Thyroid gland (tissue), 4 donors: ENCODE results near the gene CDK3. TPM values are rescaled to one million over a fixed set of nuclear protein-coding genes. Genes with fewer than 3 reads are reported as not detected.
"Not testable (repeated sequence)": the region's sequence is repeated elsewhere in the genome, so short reads cannot be mapped to it uniquely, and the experiment has no call there.

Source experiments
- DNase-seq, 2 donors: peaks; one replicate each; pipeline ENCODE4 v3.0.0-alpha.2; 2019
- H3K27ac ChIP-seq, 3 donors: fragments of 200-600 bp; sonication (generic); 1 replicate in 2 of 3; 2 replicates in 1 of 3; pipeline ENCODE4 v1.5.1; 2016 to 2019; ENCODE audit warnings: mild to moderate bottlenecking in 1 of 3, moderate library complexity in 1 of 3
- H3K27me3 ChIP-seq: fragments of 200-600 bp; sonication (generic); one replicate; pipeline ENCODE4 v1.5.1; 2019
- H3K36me3 ChIP-seq, 2 donors: fragments of 200-600 bp; sonication (generic); one replicate each; pipeline ENCODE4 v1.5.1; 2016 to 2019
- H3K4me1 ChIP-seq, 2 donors: fragments of 200-600 bp; sonication (generic); one replicate each; pipeline ENCODE4 v1.5.1; 2017 to 2019
- H3K4me3 ChIP-seq, 3 donors: fragments of 200-600 bp; sonication (generic); replicated peaks in 1 of 3; 1 replicate in 2 of 3; 2 replicates in 1 of 3; pipeline ENCODE4 v1.5.1; 2016; ENCODE audit warnings: mild to moderate bottlenecking in 1 of 3
- H3K9me3 ChIP-seq: fragments of 200-600 bp; sonication (generic); one replicate; pipeline ENCODE4 v1.5.1; 2017
- CTCF ChIP-seq, 6 experiments: fragments of 200-600 bp in 3 of 6; fragments of 450-650 bp in 3 of 6; sonication (generic) in 3 of 6; IDR thresholded peaks; one replicate each; pipeline ENCODE4 v1.5.1; 2016 to 2019; ENCODE audit warnings: antibody characterized with exemption in 6 of 6, mild to moderate bottlenecking in 2 of 6, inconsistent platforms in 1 of 6, moderate library complexity in 1 of 6
- POLR2A ChIP-seq, 2 donors: fragments of 450-650 bp; IDR thresholded peaks; one replicate each; pipeline ENCODE4 v1.6.1; 2017; ENCODE audit warnings: antibody characterized with exemption in 2 of 2, mild to moderate bottlenecking in 2 of 2, moderate library complexity in 1 of 2
- WGBS, 2 donors: methylation state at CpG; one replicate each; pipeline ENCODE4 v1.1.5; 2017; 5-methylcytosine and 5-hydroxymethylcytosine counted together
- intact Hi-C: fragments of 100-400 bp; cut with DNase I; formaldehyde crosslinking; loops from one replicate; pipeline ENCODE4 v1.15.1; 2023
- total RNA-seq, 4 donors: library from RNA; depleted of rRNA; stranded (reverse); fragments of >200 nt; gene quantifications; one replicate each; pipeline ENCODE4 v1.2.3, GENCODE V29; 2016

Gene CDK3
- total RNA-seq, 4 donors from 2014 or later, result 3.1 to 9.7 (median 9.3) TPM

GRCh38 chr17:76039121-76039520 is 38.5 kb downstream of the CDK3 start:
- Histone ChIP-seq H3K4me3 (no peak overlapping the region), H3K4me1 (no peaks in the 10 kb centered on the region), H3K27me3 (no peaks in the 10 kb centered on the region), H3K27ac (no peak overlapping the region), H3K9me3 (no peaks in the 10 kb centered on the region), H3K36me3 (peaks cover 60% of the 10 kb centered on the region in 2 donors)
- DNase-seq, result no peak
- intact Hi-C loops, result no loop called here
- WGBS, 2 donors, result 91 to 93% methylated on average over 4 to 6 of the region's 6 CpGs
- no peak for TF ChIP-seq CTCF (IDR thresholded peaks at IDR 0.05)
- no peak for TF ChIP-seq POLR2A (IDR thresholded peaks at IDR 0.05)

GRCh38 chr17:76040376-76040775 is 39.7 kb downstream of the CDK3 start:
- intact Hi-C loops, result no loop called here
- Histone ChIP-seq H3K4me1 (no peaks in the 10 kb centered on the region), H3K9me3 (no peaks in the 10 kb centered on the region), H3K4me3 (no peak overlapping the region), H3K36me3 (peaks cover 72 to 73% of the 10 kb centered on the region in 2 donors), H3K27me3 (no peaks in the 10 kb centered on the region), H3K27ac (no peak overlapping the region)
- 83 to 84% methylated on average over 6 of the region's 6 CpGs for WGBS, 2 donors
- TF ChIP-seq CTCF (IDR thresholded peaks at IDR 0.05), result no peak
- TF ChIP-seq POLR2A (IDR thresholded peaks at IDR 0.05), result no peak
- no peak for DNase-seq

GRCh38 chr17:76042868-76043267 is 42.2 kb downstream of the CDK3 start:
- H3K4me3 ChIP-seq, intact Hi-C loops, H3K4me1 ChIP-seq, H3K27me3 ChIP-seq, DNase-seq, H3K9me3 ChIP-seq, H3K27ac ChIP-seq: not testable (repeated sequence)
- peaks cover 94 to 98% of the 10 kb centered on the region in 2 donors for H3K36me3 ChIP-seq
- WGBS, 2 donors, result 90% methylated on average over 3 of the region's 3 CpGs

GRCh38 chr17:76044475-76045007 is 43.9 kb downstream of the CDK3 start:
- H3K36me3 ChIP-seq, result peaks cover 95 to 98% of the 10 kb centered on the region in 2 donors
- H3K27ac ChIP-seq, H3K9me3 ChIP-seq, H3K4me1 ChIP-seq, DNase-seq, intact Hi-C loops, H3K4me3 ChIP-seq, H3K27me3 ChIP-seq: not testable (repeated sequence)
- 64 to 75% methylated on average over 10 to 11 of the region's 11 CpGs for WGBS, 2 donors

GRCh38 chr17:76046064-76046463 is 45.4 kb downstream of the CDK3 start:
- H3K4me3 ChIP-seq, result no peak overlapping the region
- WGBS, 2 donors, result 86 to 87% methylated on average over 8 of the region's 8 CpGs
- H3K27ac ChIP-seq, result no peak overlapping the region
- no peak for DNase-seq
- intact Hi-C loops, result no loop called here
- H3K27me3 ChIP-seq, result no peaks in the 10 kb centered on the region
- H3K36me3 ChIP-seq, result peaks cover 86 to 92% of the 10 kb centered on the region in 2 donors
- TF ChIP-seq POLR2A (IDR thresholded peaks at IDR 0.05) (no peak), CTCF (IDR thresholded peaks at IDR 0.05) (no peak)
- H3K4me1 ChIP-seq, result peaks cover 14 to 18% of the 10 kb centered on the region in 2 donors
- no peaks in the 10 kb centered on the region for H3K9me3 ChIP-seq

- WGBS, 2 donors, result 89 to 93% methylated on average over 9 of the region's 9 CpGs
- no peak overlapping the region for H3K4me3 ChIP-seq
- DNase-seq, result no peak
- H3K27me3 ChIP-seq, result no peaks in the 10 kb centered on the region
- peaks cover 65 to 72% of the 10 kb centered on the region in 2 donors for H3K36me3 ChIP-seq
- peak overlapping the region in 1 of 3 donors; percentile 23 for H3K27ac ChIP-seq
- TF ChIP-seq POLR2A (IDR thresholded peaks at IDR 0.05) (no peak), CTCF (IDR thresholded peaks at IDR 0.05) (no peak)
- intact Hi-C loops, result no loop called here
- no peaks in the 10 kb centered on the region for H3K9me3 ChIP-seq
- peaks cover 27 to 32% of the 10 kb centered on the region in 2 donors for H3K4me1 ChIP-seq
These were observed 47.5 kb downstream of the CDK3 start for GRCh38 chr17:76048025-76048605.
